ENCODE data around the gene NME7. TPM values are rescaled to one million over a fixed set of nuclear protein-coding genes. Genes with fewer than 3 reads are reported as not detected.

NME7 gene
- total RNA-seq, 1 experiment from 2014 or later = 13.2 TPM

GRCh38 chr1:169146576-169147214 lies 220.9 kb downstream of the NME7 start:
- Histone ChIP-seq H3T11ph (ENCODE audit: low read length) (no peak overlapping the region), H2BK5ac (ENCODE audit: insufficient read length, low read length) (no peak overlapping the region), H4K91ac (ENCODE audit: insufficient read length, low read depth, low read length) (no peak overlapping the region), H3K9ac (ENCODE audit: extremely low read depth, insufficient read length, low read length) (no peak overlapping the region), H2BK20ac (ENCODE audit: low read depth, low read length, poor library complexity, severe bottlenecking) (no peak overlapping the region), H3K14ac (ENCODE audit: insufficient read depth, low read length) (no peak overlapping the region), H3K4me2 (ENCODE audit: insufficient read depth, insufficient read length, low read length) (no peak overlapping the region), H4K5ac (ENCODE audit: insufficient read length, low read depth, low read length) (no peak overlapping the region), H3K79me1 (ENCODE audit: insufficient read depth, low read depth, low read length, poor library complexity, severe bottlenecking) (no peaks in the 10 kb centered on the region), H3K4ac (ENCODE audit: low read depth, low read length) (no peak overlapping the region), H3K56ac (ENCODE audit: insufficient read length, low read depth, low read length) (no peak overlapping the region), H3K23ac (ENCODE audit: insufficient read length, low read depth, low read length) (no peak overlapping the region), H3K79me2 (ENCODE audit: insufficient read depth, low read length) (no peaks in the 10 kb centered on the region), H2AK5ac (ENCODE audit: insufficient read length, low read length) (no peak overlapping the region), H4K8ac (replicated peaks; ENCODE audit: insufficient read length, low read depth, low read length) (no peak overlapping the region), H2BK12ac (ENCODE audit: insufficient read length, low read depth, low read length) (no peak overlapping the region), H4K20me1 (ENCODE audit: control insufficient read depth, insufficient read depth, insufficient read length) (no peaks in the 10 kb centered on the region), H2BK120ac (ENCODE audit: low read depth, low read length, poor library complexity, severe bottlenecking) (no peak overlapping the region), H3K27ac (ENCODE audit: insufficient read length, low read depth, low read length) (no peak overlapping the region), H3K27me3 (ENCODE audit: insufficient read depth, low read length) (no peaks in the 10 kb centered on the region), H3K18ac (ENCODE audit: insufficient read length, low read depth, low read length) (no peak overlapping the region), H3K4me1 (ENCODE audit: insufficient read depth, low read length) (no peaks in the 10 kb centered on the region), H3K23me2 (ENCODE audit: insufficient read length, low read depth, low read length, poor library complexity, severe bottlenecking) (no peaks in the 10 kb centered on the region), H2BK15ac (ENCODE audit: low read depth, low read length) (no peak overlapping the region), H2AFZ (ENCODE audit: low read length) (no peak overlapping the region), H3K9me3 (ENCODE audit: control insufficient read depth, low read depth, low read length) (no peaks in the 10 kb centered on the region)
- Mint-ChIP-seq H3K4me1 (peaks cover 3% of the 10 kb centered on the region in 2 experiments; a peak in 1 of 4 replicates), H3K27ac (no peak overlapping the region), H3K4me3 (no peak overlapping the region), H3K27me3 (ENCODE audit: low read depth) (no peaks in the 10 kb centered on the region), H3K9me3 (no peaks in the 10 kb centered on the region), H3K36me3 (ENCODE audit: insufficient read depth in 1 of 3, low read depth in 3 of 3) (no peaks in the 10 kb centered on the region)
- DNase-seq = no peak
- WGBS (ENCODE audit: extremely low coverage, insufficient read length, low lambda C conversion rate) = no CpG with 5 or more reads among the region's 1 CpG
- no peak for TF ChIP-seq CTCF (conservative IDR thresholded peaks at IDR 0.05)

Data from H9 (cell line).